GM21529 (cell line): ENCODE results near the gene LCLAT1.

Experiments
- ATAC-seq: cut with Tn5 transposase; IDR thresholded peaks from one replicate; pipeline ENCODE4 v1.9.1; 2021; ENCODE audit not compliant: unreplicated experiment

Gene LCLAT1

GRCh38 chr2:30422444-30423040 lies 24.5 kb upstream of the LCLAT1 start:
- peak; percentile 71 for ATAC-seq

GRCh38 chr2:30424231-30424630 lies 22.8 kb upstream of the LCLAT1 start:
- no peak for ATAC-seq

GRCh38 chr2:30425326-30425725 lies 21.7 kb upstream of the LCLAT1 start:
- ATAC-seq, result no peak

- no peak for ATAC-seq
Measured at GRCh38 chr2:30427606-30428347, 19.3 kb upstream of the LCLAT1 start.

- ATAC-seq, result no peak
Measured at GRCh38 chr2:30428348-30428662, 18.7 kb upstream of the LCLAT1 start.

- ATAC-seq, result no peak
Measured at GRCh38 chr2:30428827-30429461, 18.1 kb upstream of the LCLAT1 start.

- ATAC-seq, result no peak
Measured at GRCh38 chr2:30433541-30434299, 13.3 kb upstream of the LCLAT1 start.

- no peak for ATAC-seq
Measured at GRCh38 chr2:30434708-30435107, 12.3 kb upstream of the LCLAT1 start.

GRCh38 chr2:30436859-30437435 lies 10.1 kb upstream of the LCLAT1 start:
- no peak for ATAC-seq

- ATAC-seq, result no peak
Measured at GRCh38 chr2:30437809-30438548, 9.1 kb upstream of the LCLAT1 start.

- ATAC-seq, result no peak
Measured at GRCh38 chr2:30439296-30439695, 7.8 kb upstream of the LCLAT1 start.

GRCh38 chr2:30439879-30440278 lies 7.2 kb upstream of the LCLAT1 start:
- no peak for ATAC-seq

- ATAC-seq, result no peak
Measured at GRCh38 chr2:30441023-30441422, 6.0 kb upstream of the LCLAT1 start.

- ATAC-seq, result no peak
Measured at GRCh38 chr2:30443081-30443480, 4.0 kb upstream of the LCLAT1 start.

- ATAC-seq, result no peak
Measured at GRCh38 chr2:30444273-30444672, 2.8 kb upstream of the LCLAT1 start.

- ATAC-seq, result no peak
Measured at GRCh38 chr2:30445266-30445821, 1.7 kb upstream of the LCLAT1 start.

- no peak for ATAC-seq
Measured at GRCh38 chr2:30446602-30447148, 371 bp upstream of the LCLAT1 start.

- ATAC-seq, result no peak
Measured at GRCh38 chr2:30448308-30448707, 1.3 kb downstream of the LCLAT1 start.

- no peak for ATAC-seq
Measured at GRCh38 chr2:30448866-30449265, 1.8 kb downstream of the LCLAT1 start.

- ATAC-seq, result no peak
Measured at GRCh38 chr2:30450025-30450424, 3.0 kb downstream of the LCLAT1 start.
